Embryonic facial prominence (tissue), 1 donor: ENCODE data around the gene MGAT5B.
A peak's percentile ranks its signal among the peaks of the same experiment; 100 is the strongest.

Experiments used
- DNase-seq: peaks from one replicate; pipeline ENCODE4 v3.0.0-alpha.2; 2016; ENCODE audit errors: extremely low spot score

MGAT5B gene

DNA sequence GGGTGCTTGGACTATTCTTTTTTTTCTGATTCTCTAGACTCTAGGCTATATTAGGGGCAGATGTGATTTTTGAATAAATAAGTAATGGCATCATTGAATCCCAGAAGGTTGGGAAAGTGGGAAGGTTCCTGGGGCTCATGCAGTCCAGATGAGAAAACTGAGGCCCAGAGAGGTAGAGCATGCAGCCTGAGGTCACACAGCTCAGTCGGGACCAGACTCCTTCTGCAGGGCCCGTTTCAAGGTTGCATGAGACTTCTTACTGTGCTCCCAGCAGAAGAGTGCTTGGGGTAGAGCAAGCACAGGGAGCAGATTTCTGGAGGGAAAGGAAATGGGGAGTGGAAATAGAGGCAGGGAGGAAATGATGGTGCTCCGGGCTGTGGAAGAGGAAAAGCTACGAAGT, 59.8 kb downstream of the MGAT5B start:
- DNase-seq, result no peak

DNA sequence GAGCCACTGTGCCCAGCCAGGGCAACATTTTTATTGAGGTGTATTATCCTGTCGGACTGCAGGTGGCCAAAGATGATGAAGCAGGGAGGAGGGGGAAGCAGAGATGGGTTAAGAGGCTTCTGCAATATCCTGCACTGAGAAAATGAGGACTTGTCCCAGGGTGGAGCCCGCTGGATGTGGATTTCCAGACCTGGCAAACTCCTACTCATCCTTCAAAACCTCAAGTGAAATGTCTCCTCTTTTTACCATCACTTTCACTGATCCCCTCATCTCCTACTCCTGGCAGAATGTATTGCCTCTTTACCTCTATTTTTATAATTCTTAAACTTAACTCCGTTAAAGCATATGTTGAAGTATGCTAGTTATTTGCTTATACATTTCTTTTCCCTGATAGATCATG, 60.9 kb downstream of the MGAT5B start:
- no peak for DNase-seq

GRCh38 chr17:76929601-76930000, 61.4 kb downstream of the MGAT5B start:
- DNase-seq, result no peak

GRCh38 chr17:76930107-76930506, 61.9 kb downstream of the MGAT5B start:
- DNase-seq, result peak; percentile 34

GRCh38 chr17:76932402-76933333, 64.5 kb downstream of the MGAT5B start:
- DNase-seq, result no peak

GRCh38 chr17:76934561-76935320, 66.5 kb downstream of the MGAT5B start:
- no peak for DNase-seq

DNA sequence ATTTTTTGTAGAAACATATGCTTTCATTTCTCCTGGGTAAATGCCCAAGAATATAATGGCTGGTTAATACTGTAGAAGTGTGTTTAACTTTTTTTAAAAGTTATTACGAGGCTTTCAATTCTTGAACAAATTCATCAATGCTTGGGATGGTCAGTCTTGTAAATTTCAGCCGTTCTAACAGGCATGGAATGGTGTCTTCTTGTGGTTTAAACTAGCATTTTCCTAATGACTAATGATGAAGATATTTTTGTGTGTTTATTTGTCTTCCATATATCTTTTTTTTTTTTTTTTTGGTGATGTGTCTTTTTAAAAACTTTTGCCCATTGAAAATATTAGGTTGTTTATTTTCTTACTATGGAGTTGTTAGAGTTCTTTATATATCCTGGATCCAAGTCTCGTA, 67.1 kb downstream of the MGAT5B start:
- DNase-seq, result no peak

GRCh38 chr17:76937238-76937637, 69.0 kb downstream of the MGAT5B start:
- no peak for DNase-seq

DNA sequence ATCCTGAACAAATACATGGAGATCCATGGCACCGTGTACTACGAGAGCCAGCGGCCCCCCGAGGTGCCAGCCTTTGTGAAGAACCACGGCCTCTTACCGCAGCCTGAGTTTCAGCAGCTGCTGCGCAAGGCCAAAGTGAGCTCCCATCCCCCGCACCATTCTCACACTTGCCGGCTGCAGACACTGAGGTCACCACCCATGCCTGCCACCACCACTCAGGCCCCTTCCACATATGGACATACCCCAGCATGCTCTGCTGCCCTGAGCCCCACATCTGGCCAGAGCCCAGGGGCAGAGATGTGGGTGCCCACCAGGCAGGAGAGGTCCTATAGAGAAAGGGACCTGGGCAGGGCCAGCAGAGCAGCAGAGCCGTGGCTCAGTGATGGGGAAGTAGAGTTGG, 69.8 kb downstream of the MGAT5B start:
- DNase-seq, result no peak

DNA sequence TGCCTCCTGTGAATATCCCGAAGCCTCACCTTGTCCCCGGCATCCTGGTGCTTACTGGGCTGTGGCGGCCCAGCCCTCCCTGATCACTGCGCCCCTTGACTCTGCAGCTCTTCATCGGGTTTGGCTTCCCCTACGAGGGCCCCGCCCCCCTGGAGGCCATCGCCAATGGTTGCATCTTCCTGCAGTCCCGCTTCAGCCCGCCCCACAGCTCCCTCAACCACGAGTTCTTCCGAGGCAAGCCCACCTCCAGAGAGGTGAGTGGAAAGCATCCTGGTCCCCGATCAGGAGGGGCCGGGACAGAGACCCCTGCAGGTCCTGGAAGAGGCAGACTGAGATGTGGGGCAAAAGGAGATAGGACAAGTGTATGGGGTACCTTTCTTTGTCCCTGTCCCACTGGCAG, 72.1 kb downstream of the MGAT5B start:
- no peak for DNase-seq

GRCh38 chr17:76940738-76941350, 72.6 kb downstream of the MGAT5B start:
- DNase-seq, result no peak

DNA sequence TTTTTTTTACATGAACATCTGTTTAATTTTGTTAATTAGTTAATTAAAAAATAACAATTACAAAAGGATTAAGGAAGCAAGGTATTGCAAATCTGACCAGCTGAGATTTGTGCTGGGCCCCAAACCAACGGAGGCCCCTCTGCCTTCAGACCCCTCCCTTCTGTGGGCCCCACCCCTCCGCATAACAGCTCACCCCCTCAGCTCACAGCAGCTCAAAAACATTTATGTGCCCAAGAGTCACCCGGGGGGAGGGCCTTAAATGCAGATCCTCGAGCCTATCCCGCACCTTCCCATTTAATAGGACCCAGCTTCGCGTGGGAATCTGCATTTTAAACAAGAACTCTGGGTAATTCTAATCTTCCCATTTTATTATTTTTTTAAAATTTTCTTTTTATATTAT, 75.0 kb downstream of the MGAT5B start:
- DNase-seq, result no peak

- no peak for DNase-seq
These were observed 75.6 kb downstream of the MGAT5B start for GRCh38 chr17:76943781-76944213.

GRCh38 chr17:76944477-76944876, 76.3 kb downstream of the MGAT5B start:
- DNase-seq, result no peak

GRCh38 chr17:76946111-76946771, 78.0 kb downstream of the MGAT5B start:
- DNase-seq, result no peak

GRCh38 chr17:76946772-76947135, 78.5 kb downstream of the MGAT5B start:
- no peak for DNase-seq

DNA sequence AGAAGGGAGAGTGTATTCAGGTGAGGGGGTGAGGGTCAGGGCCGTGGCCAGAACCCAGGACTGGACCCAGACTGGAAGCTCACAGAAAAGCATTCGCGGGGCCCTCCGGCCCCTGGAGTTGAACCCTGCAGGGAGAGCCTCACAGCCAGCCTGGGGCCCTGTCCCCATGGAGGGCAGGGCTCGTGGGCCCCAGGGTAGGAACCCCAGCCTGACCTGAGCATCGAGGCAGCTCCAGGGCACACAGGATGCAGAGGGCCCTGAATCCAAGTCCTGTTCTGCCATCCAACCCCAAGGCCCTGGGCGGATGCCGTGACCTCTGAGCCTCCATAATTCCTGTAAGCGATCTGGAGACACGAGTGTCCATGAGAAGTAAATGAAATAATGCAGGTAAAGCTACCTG, 79.1 kb downstream of the MGAT5B start:
- DNase-seq, result no peak

DNA sequence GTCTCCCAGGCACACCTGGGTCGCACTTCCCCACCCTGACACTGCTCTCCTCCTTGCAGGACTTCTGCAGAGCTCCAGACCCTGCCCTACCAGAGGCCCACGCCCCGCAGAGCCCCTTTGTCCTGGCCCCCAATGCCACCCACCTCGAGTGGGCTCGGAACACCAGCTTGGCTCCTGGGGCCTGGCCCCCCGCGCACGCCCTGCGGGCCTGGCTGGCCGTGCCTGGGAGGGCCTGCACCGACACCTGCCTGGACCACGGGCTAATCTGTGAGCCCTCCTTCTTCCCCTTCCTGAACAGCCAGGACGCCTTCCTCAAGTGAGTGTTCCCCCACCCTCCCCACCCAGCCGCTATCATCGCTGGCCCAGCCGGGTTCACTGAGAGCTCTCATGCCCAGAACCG, 79.6 kb downstream of the MGAT5B start:
- DNase-seq, result no peak

- DNase-seq, result no peak
These were observed 80.1 kb downstream of the MGAT5B start for GRCh38 chr17:76948301-76948700.

DNA sequence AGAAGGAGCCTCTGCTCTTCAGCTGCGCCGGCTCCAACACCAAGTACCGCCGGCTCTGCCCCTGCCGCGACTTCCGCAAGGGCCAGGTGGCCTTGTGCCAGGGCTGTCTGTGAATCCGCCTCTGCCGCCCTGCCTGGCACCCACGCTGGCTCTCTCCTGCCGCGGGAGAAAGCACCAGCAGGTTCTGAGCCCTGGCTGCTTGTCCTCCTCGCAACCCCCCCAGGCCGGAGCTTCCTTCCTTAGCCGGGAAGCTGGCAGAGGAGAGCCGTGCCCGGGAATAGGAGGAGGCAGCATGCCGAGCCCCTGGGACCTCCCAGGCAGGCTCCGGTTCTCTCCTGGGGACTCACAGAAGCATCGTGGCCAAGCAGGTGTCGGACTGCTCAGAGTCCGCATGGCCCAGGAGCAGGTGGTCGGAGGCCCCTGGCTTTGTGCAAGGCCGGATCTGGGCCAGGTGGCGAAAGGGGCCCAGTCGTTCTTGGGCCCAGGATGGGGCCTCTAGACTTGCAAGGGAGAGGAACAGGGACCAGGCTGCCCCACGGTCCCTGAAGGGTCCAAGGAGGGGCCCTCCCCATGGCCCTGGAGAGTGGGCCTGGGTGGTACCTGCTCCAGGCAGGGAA, 80.6 kb downstream of the MGAT5B start:
- DNase-seq, result no peak

- no peak for DNase-seq
These were observed 81.9 kb downstream of the MGAT5B start for GRCh38 chr17:76949913-76950695.
